Hematopoietic multipotent progenitor cell treated with erythropoietin and hydrocortisone succinate and interleukin-3 and kit ligand, for 8 days (in vitro differentiated cells): ENCODE data around the gene PPP2R5C.
A peak's percentile ranks its signal among the peaks of the same experiment; 100 is the strongest.
"Not testable (repeated sequence)": the region's sequence is repeated elsewhere in the genome, so short reads cannot be mapped to it uniquely, and the experiment has no call there.

Experiments used
- DNase-seq: peaks from one replicate; pipeline ENCODE4 v3.0.0-alpha.2; 2015

PPP2R5C gene

GRCh38 chr14:101761032-101761880 is at the start of gene PPP2R5C:
TSS of gene PPP2R5C (plus strand) at chr14:101761709. CDS start at chr14:101761894, 185 bp downstream.
- DNase-seq = peak; percentile 78

GRCh38 chr14:101711857-101712233 is 49.7 kb upstream of the PPP2R5C start:
- DNase-seq = not testable (repeated sequence)

GRCh38 chr14:101712341-101712740 is 49.2 kb upstream of the PPP2R5C start:
- not testable (repeated sequence) for DNase-seq

- not testable (repeated sequence) for DNase-seq
Observed at GRCh38 chr14:101713091-101713490, 48.4 kb upstream of the PPP2R5C start.

- no peak for DNase-seq
Observed at GRCh38 chr14:101713621-101714349, 47.7 kb upstream of the PPP2R5C start.

- no peak for DNase-seq
Observed at GRCh38 chr14:101714394-101714793, 47.1 kb upstream of the PPP2R5C start.

GRCh38 chr14:101715210-101716076 is 46.1 kb upstream of the PPP2R5C start:
- no peak for DNase-seq

GRCh38 chr14:101716077-101716950 is 45.2 kb upstream of the PPP2R5C start:
- DNase-seq = no peak

- DNase-seq = no peak
Observed at GRCh38 chr14:101716956-101717662, 44.4 kb upstream of the PPP2R5C start.

- no peak for DNase-seq
Observed at GRCh38 chr14:101717663-101718490, 43.6 kb upstream of the PPP2R5C start.

GRCh38 chr14:101719045-101719645 is 42.4 kb upstream of the PPP2R5C start:
- no peak for DNase-seq

- no peak for DNase-seq
Observed at GRCh38 chr14:101719708-101720107, 41.8 kb upstream of the PPP2R5C start.

- DNase-seq = no peak
Observed at GRCh38 chr14:101721111-101721510, 40.4 kb upstream of the PPP2R5C start.

- peak; percentile 39 for DNase-seq
Observed at GRCh38 chr14:101721951-101722661, 39.4 kb upstream of the PPP2R5C start.

GRCh38 chr14:101723061-101723595 is 38.4 kb upstream of the PPP2R5C start:
- DNase-seq = no peak

GRCh38 chr14:101725652-101726051 is 35.9 kb upstream of the PPP2R5C start:
- not testable (repeated sequence) for DNase-seq

- no peak for DNase-seq
Observed at GRCh38 chr14:101726295-101726953, 35.1 kb upstream of the PPP2R5C start.

GRCh38 chr14:101726954-101727302 is 34.6 kb upstream of the PPP2R5C start:
- DNase-seq = no peak
